ENCODE data around the gene EBF4.
"Not testable (repeated sequence)": the region's sequence is repeated elsewhere in the genome, so short reads cannot be mapped to it uniquely, and the experiment has no call there.

EBF4 gene

DNA sequence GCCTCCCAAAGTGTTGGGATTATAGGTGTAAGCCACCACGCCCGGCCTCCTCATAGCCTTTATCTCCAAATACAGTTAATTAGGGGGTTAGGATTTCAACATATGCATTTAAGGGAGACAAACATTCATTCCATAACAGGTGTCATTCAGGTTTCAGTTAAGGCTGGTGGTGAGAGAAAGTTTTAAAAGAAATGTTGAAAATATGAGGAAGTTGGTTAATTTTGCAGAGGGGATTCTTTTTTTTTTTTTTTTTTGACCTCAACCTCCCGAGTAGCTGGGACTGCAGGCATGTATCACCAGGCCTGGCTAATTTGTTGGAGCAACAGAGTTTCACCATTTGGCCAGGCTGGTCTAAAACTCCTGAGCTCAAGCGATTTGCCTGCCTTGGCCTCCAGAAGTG lies 12.5 kb upstream of the EBF4 start:
- no peak for DNase-seq

- not testable (repeated sequence) for DNase-seq
Measured at GRCh38 chr20:2682040-2682439, 10.5 kb upstream of the EBF4 start.

- DNase-seq = not testable (repeated sequence)
Measured at GRCh38 chr20:2684817-2685216, 7.8 kb upstream of the EBF4 start.

DNA sequence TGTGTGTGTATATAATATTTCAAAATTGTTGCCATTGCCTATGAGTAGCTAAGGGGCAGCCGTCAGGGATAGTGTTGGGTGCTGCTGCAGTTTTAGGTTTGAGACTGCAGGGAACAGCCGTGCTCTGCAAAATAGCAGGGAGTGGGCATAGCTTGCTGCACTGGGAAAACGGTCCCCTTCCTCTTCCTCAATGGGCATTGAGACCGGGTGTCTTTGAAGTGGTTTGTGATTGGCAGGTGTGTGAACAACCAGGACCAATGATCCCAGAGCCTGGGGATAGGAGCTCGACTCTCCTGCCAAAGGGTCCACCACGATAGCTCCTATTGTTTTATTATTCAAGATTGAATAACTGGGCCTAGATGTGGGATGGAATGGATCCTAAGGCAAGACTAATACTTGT lies 5.1 kb upstream of the EBF4 start:
- DNase-seq = no peak

- peak; percentile 80 for DNase-seq
Measured at GRCh38 chr20:2688041-2688591, 4.5 kb upstream of the EBF4 start.

DNA sequence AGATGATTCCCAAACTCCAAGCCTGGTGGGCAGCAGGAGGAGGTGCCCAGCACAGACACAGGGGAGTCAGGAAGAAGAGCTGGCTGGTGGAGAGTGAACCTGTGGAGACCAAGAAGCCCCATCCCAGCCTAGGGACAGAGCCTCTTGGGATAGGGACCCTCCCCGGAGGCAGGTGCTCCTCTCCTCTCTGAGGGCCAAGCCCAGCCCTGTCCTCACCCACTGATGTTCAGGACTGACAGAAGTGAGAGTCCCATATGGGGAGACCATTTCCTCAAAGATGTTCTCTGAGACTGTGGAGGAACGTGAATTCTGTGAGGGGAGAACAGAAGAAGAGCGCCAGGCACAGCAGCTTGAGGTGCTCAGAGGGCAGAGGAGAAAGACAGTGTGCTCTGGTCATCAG lies 2.4 kb upstream of the EBF4 start:
- DNase-seq = no peak

- DNase-seq = no peak
Measured at GRCh38 chr20:2690718-2691117, 1.9 kb upstream of the EBF4 start.

- DNase-seq = no peak
Measured at GRCh38 chr20:2691127-2691526, 1.5 kb upstream of the EBF4 start.

DNA sequence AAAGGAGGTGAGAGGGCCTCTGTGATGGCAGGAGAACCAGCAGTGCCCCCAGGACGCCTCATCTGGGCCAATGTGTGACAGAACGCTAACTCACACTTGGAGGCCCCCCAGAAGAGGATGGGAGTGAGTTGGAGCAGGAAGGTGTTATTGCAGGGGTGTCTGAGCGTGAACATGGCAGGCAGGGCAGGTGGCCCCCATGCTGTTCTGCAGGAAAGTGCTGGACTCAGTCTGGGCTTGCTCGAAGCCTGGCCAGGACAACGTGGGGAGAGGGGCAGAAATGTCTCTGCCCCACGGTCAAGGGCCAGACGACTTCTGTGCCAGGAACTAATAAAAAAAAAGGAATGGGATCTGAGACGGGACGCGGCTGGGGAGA lies 931 bp upstream of the EBF4 start:
- DNase-seq = no peak

- peak; percentile 50 for DNase-seq
Measured at GRCh38 chr20:2692886-2693285, 306 bp downstream of the EBF4 start.

GRCh38 chr20:2693286-2694007 lies 867 bp downstream of the EBF4 start:
- peak; percentile 54 for DNase-seq

DNA sequence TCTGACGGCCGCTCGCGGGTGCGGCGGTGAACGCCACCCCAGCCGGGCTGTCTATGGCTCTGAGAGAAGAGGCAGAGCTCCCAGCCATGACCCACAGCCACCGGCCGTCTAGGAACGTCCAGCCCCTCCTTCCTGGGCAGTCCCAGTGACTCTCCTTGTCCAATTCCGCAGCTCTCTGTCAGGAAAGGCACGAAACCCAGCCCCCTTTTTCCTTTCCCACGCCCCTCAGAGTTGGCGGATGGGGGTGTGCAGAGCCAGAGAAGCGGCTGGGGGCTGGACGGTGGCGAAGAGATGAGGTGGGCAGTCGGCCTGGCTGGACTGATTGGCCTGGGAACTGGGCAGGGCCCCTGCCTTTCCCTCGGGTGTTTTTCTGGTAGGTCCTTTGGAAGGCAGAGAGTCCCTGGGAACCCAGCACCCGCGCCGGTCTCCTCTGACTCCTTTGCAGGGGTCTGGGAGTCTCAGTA lies 1.5 kb downstream of the EBF4 start:
- DNase-seq = no peak

DNA sequence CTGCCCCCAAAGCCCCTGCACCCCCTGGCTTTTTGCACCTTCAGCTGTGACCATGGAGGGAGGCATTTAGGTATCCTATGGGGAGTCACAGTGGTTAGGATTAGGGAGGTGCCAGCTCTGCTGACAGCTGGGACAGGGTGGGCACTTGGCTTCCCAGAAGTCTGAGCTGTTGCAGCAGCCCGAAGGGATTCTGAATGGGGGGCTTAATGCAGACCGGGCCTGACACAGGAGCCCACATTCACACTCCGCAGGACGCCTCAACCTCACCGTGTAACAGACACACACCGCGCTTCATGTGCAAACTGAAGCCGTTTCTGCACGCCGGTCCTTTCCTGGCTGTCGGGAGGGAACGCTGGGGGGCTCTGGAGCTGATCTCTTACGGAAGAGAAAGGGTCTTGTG lies 1.9 kb downstream of the EBF4 start:
- no peak for DNase-seq

GRCh38 chr20:2695206-2695983 lies 2.8 kb downstream of the EBF4 start:
- DNase-seq = no peak

- DNase-seq = not testable (repeated sequence)
Measured at GRCh38 chr20:2695984-2696525, 3.5 kb downstream of the EBF4 start.

DNA sequence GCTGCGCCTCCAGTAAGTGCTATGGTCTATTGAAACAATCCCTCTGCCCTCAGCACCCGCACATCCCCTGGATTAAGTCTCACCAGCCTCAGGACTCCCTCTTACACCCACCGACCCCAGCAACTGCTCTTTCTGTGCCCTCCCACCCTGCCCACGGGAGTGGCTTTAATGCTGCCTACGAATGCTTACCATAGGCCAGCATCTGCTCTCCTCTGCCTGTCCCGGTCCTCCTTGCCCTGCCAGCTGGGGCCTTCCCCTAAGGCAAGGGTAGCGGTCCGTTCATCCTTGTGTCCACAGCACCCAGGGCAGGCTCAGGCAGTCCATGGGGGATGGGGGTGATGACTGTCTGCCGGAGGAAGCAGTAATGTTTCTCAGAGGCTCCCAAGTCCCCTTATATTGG lies 4.1 kb downstream of the EBF4 start:
- DNase-seq = no peak

DNA sequence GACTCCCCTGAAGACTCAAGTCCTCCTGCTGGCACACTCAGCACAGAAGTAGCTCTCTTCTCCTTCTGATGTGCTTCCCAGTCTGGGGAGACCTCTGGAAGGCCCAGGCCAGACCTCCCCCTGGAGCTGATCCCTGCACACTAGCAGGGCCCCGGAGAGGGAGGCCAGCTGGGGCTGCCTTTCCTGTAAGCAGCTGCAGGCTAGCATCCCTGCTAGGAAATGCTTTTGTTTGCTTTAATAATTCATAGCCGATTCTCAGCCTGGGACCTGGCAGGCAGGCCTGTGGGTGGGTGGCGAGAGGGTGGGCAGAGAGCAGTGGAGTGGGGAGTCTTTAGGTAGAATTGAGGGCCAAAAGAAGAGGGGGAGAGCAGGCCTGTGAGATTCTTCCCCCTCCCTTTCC lies 5.2 kb downstream of the EBF4 start:
- DNase-seq = no peak

- no peak for DNase-seq
Measured at GRCh38 chr20:2698186-2698817, 5.7 kb downstream of the EBF4 start.

DNA sequence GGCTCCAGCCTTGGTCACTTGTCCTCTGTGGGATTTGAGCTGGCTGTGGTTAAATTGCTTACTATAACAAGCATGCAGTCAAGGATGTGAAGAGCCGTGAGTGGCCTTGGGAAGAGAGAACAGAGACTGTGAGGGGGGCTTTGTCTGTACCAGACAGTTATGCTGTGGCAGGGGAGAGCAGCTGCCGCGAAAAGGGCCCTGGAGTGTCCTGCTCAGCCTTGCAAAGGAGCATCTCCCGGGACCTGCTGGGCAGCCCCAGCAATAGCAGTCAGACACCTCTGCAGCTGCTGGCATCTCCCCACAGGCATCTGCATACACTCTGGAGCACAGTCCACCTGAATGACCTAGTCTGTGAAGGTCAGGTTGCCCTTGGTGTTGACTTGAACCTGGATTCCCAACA lies 6.3 kb downstream of the EBF4 start:
- DNase-seq = no peak

GRCh38 chr20:2699775-2700413 lies 7.3 kb downstream of the EBF4 start:
- no peak for DNase-seq

DNA sequence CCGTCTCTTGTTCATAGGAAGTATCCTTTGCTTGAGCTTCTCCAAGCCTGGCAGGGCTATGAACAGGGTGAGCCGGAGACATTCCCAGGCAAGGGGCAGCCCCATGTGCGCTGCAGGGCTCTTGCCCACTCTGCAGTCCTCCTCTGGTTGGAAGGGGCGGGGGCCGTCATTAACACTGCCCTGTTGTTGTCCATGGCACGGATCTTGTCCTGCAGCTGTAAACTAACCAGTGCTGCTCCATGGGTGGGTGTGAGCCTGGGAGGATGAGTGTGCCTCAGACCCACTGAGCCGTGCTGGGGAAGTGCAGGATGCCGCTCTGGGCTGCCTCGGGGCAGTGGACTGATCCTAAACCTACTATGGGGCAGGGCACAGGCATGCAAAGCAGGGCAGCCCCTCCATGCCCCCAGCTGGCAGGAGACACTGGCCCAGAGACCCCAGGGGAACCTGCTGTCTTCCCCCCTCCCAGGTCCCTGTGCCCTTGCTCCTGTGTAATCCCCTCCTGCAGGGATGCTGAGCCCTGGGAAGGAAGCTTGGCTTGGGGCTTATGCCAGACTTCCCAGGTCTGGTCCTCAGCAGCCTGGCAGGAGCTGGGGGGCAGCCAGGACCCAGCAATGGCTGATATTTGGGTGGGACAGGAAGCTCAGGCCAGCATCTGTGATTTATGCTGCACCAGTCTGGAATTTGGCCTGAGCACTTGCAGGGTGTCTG lies 8.5 kb downstream of the EBF4 start:
- no peak for DNase-seq

DNA sequence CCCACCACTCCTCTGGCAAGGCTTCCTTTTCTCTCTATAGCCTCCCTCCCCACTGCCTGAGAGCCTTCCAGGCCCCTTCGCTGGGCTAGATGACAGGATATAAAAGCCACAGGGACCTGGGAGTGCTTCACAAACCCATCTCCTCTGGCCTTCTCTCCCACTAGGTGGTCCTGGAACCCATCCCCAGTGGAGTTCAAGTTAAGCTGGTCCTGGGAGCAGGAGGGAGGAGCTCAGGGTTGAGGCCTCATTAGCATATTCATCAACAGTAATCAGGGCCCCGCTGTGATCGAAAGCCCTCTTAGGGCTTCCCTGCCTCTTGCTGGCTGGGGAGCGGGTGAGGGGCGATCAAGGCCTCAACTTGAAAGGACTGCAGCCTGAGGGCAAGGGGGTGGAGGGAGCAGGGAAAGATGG lies 9.1 kb downstream of the EBF4 start:
- no peak for DNase-seq
